HCT116 (cell line): Measurements from ENCODE around the gene SFXN4. TPM values are rescaled to one million over a fixed set of nuclear protein-coding genes. Genes with fewer than 3 reads are reported as not detected.

Experiments
- ATAC-seq: fragments of 200-7000 bp; cut with Tn5 transposase; 2 replicates; pipeline ENCODE4 v1.9.1; 2020; ENCODE audit warnings: mild to moderate bottlenecking, moderate library complexity
- BruUV-seq: library from RNA; stranded (reverse); fragments of 400-500 nt; replicated peaks from 2 replicates; lab custom pipeline; 2021; lab: Mats Ljungman, UMichigan
- CTCF ChIA-PET: fragments of 300-600 bp; sonication (Branson Sonifier 250); formaldehyde crosslinking; loops from one replicate; lab custom pipeline; 2021; ENCODE audit warnings: antibody characterized with exemption; lab: Charles Lee
- POLR2A ChIA-PET: fragments of 300-600, 350-600 bp; sonication (Branson Sonifier 250); formaldehyde crosslinking; loops from one replicate; lab custom pipeline; 2021; ENCODE audit warnings: antibody characterized with exemption; lab: Charles Lee
- RAD21 ChIA-PET, 2 experiments: fragments of 300-600 bp; sonication (Branson Sonifier 250); formaldehyde crosslinking; loops; one replicate each; lab custom pipeline; 2023; ENCODE audit warnings: low total read pairs in 2 of 2; ENCODE audit not compliant: uncharacterized antibody in 2 of 2, unreplicated experiment in 2 of 2, low non-redundant PET in 1 of 2; lab: Charles Lee
- DNase-seq: peaks from one replicate; pipeline ENCODE4 v3.0.0-alpha.2; 2010; ENCODE audit warnings: low read depth, low spot score
- H2AFZ ChIP-seq: fragments of 200-600 bp; shearing (Covaris generic), sonication (generic); 2 replicates; pipeline ENCODE4 v1.6.1; 2017; ENCODE audit warnings: low read depth, mixed run types, mixed read lengths, antibody characterized with exemption, low read length; ENCODE audit not compliant: poor library complexity, severe bottlenecking
- H3K27ac ChIP-seq: 2 replicates; pipeline ENCODE4 v1.5.1; 2012; ENCODE audit warnings: low read depth, low read length
- H3K27me3 ChIP-seq: fragments of 200-600 bp; sonication (generic); 2 replicates; pipeline ENCODE4 v1.6.1; 2016; ENCODE audit warnings: mixed run types, low read length, mixed read lengths; ENCODE audit not compliant: insufficient read depth
- H3K36me3 ChIP-seq, 2 experiments: fragments of 200-500 bp in 1 of 2; fragments of 200-600 bp in 1 of 2; sonication (Bioruptor generic) in 1 of 2; sonication (generic) in 1 of 2; 2 replicates each; pipeline versions ENCODE4 v1.5.1 to v1.6.1; 2014 to 2016; ENCODE audit warnings: low read length in 2 of 2, inconsistent platforms in 1 of 2, mixed read lengths in 1 of 2, mixed run types in 1 of 2; ENCODE audit not compliant: insufficient read depth in 2 of 2, control insufficient read depth in 1 of 2
- H3K4me1 ChIP-seq, 2 experiments: fragments of 200-600 bp in 1 of 2; sonication (generic) in 1 of 2; 2 replicates each; pipeline versions ENCODE4 v1.5.1 to v1.6.1; 2012 to 2017; ENCODE audit warnings: low read length in 2 of 2, inconsistent platforms in 1 of 2, mild to moderate bottlenecking in 1 of 2, mixed read lengths in 1 of 2, mixed run types in 1 of 2, moderate library complexity in 1 of 2; ENCODE audit not compliant: insufficient read depth in 2 of 2, control insufficient read depth in 1 of 2
- H3K4me2 ChIP-seq: fragments of 200-600 bp; sonication (generic); 2 replicates; pipeline ENCODE4 v1.6.1; 2017; ENCODE audit warnings: mixed run types, low read length, mixed read lengths
- H3K4me3 ChIP-seq, 2 experiments: fragments of 200-600 bp in 1 of 2; sonication (generic) in 1 of 2; replicated peaks in 1 of 2; 2 replicates each; pipeline ENCODE4 v1.5.1; 2011 to 2016; ENCODE audit warnings: low read length in 2 of 2, control low read depth in 1 of 2, low read depth in 1 of 2, mild to moderate bottlenecking in 1 of 2, mixed read lengths in 1 of 2, mixed run types in 1 of 2
- H3K79me2 ChIP-seq: fragments of 200-600 bp; sonication (generic); 2 replicates; pipeline ENCODE4 v1.6.1; 2017; ENCODE audit warnings: mild to moderate bottlenecking, mixed run types, low read length, moderate library complexity, mixed read lengths; ENCODE audit not compliant: insufficient read depth
- H3K9ac ChIP-seq: fragments of 200-600 bp; sonication (generic); 2 replicates; pipeline ENCODE4 v1.6.1; 2016; ENCODE audit warnings: low read length, mixed read lengths
- H3K9me2 ChIP-seq: fragments of 200-600 bp; sonication (generic), shearing (Covaris generic); 2 replicates; pipeline ENCODE4 v1.6.1; 2017; ENCODE audit warnings: mixed run types, mild to moderate bottlenecking, moderate library complexity; ENCODE audit not compliant: insufficient read depth
- H3K9me3 ChIP-seq, 2 experiments: fragments of 200-500 bp in 1 of 2; fragments of 200-600 bp in 1 of 2; sonication (Bioruptor generic) in 1 of 2; sonication (generic) in 1 of 2; 2 replicates each; pipeline ENCODE4 v1.6.1; 2014 to 2017; ENCODE audit warnings: low read length in 2 of 2, mixed read lengths in 2 of 2, inconsistent platforms in 1 of 2, low read depth in 1 of 2, mild to moderate bottlenecking in 1 of 2, mixed run types in 1 of 2, moderate library complexity in 1 of 2; ENCODE audit not compliant: control insufficient read depth in 1 of 2, insufficient read depth in 1 of 2
- H4K20me1 ChIP-seq: fragments of 200-600 bp; sonication (generic), shearing (Covaris generic); 2 replicates; pipeline ENCODE4 v1.6.1; 2017; ENCODE audit warnings: mixed run types, mild to moderate bottlenecking, moderate library complexity; ENCODE audit not compliant: insufficient read depth
- CBX3 ChIP-seq: IDR thresholded peaks from 2 replicates; pipeline ENCODE4 v1.6.1; 2012; ENCODE audit warnings: low read depth
- CEBPB ChIP-seq: IDR thresholded peaks from 2 replicates; pipeline ENCODE4 v1.6.1; 2012; ENCODE audit warnings: low read depth
- EGR1 ChIP-seq: IDR thresholded peaks from 2 replicates; pipeline ENCODE4 v1.6.1; 2012; ENCODE audit warnings: low read depth
- ELF1 ChIP-seq: IDR thresholded peaks from 2 replicates; pipeline ENCODE4 v1.6.1; 2012; ENCODE audit warnings: low read depth, borderline replicate concordance
- EZH2 ChIP-seq: fragments of 200-600 bp; sonication (generic); IDR thresholded peaks from 2 replicates; pipeline ENCODE4 v1.6.1; 2017; ENCODE audit warnings: antibody characterized with exemption, mixed run types
- FOSL1 ChIP-seq: IDR thresholded peaks from 2 replicates; pipeline ENCODE4 v1.6.1; 2012; ENCODE audit warnings: low read depth
- JUND ChIP-seq: IDR thresholded peaks from 2 replicates; pipeline ENCODE4 v1.6.1; 2012
- POLR2A ChIP-seq: IDR thresholded peaks from 2 replicates; pipeline ENCODE4 v1.7.0; 2011; ENCODE audit warnings: borderline replicate concordance; ENCODE audit not compliant: insufficient read depth, insufficient read length; ENCODE audit errors: extremely low read depth
- POLR2AphosphoS5 ChIP-seq: IDR thresholded peaks from 2 replicates; pipeline ENCODE4 v1.6.1; 2011; ENCODE audit warnings: mild to moderate bottlenecking, low read depth, low read length, moderate library complexity
- RAD21 ChIP-seq: IDR thresholded peaks from 2 replicates; pipeline ENCODE4 v1.6.1; 2012; ENCODE audit warnings: low read depth, mild to moderate bottlenecking
- SIN3A ChIP-seq: IDR thresholded peaks from 2 replicates; pipeline ENCODE4 v1.6.1; 2012; ENCODE audit warnings: low read depth
- SRF ChIP-seq: IDR thresholded peaks from 2 replicates; pipeline ENCODE4 v1.6.1; 2012; ENCODE audit warnings: low read depth
- TCF7L2 ChIP-seq: IDR thresholded peaks from 2 replicates; pipeline ENCODE4 v1.7.0; 2011; ENCODE audit warnings: borderline replicate concordance, inconsistent platforms; ENCODE audit not compliant: insufficient read depth, insufficient read length; ENCODE audit errors: extremely low read depth
- YY1 ChIP-seq: IDR thresholded peaks from 2 replicates; pipeline ENCODE4 v1.6.1; 2011; ENCODE audit warnings: low read length, low read depth, moderate library complexity, mild to moderate bottlenecking; ENCODE audit not compliant: insufficient replicate concordance; ENCODE audit errors: extremely low read depth
- ZFX ChIP-seq: fragments of 450-650 bp; IDR thresholded peaks from 2 replicates; pipeline ENCODE4 v1.6.1; 2017
- ZNF274 ChIP-seq: fragments of 200-500 bp; sonication (Bioruptor generic); IDR thresholded peaks from 2 replicates; pipeline ENCODE4 v1.6.1; 2014; ENCODE audit warnings: mild to moderate bottlenecking, low read depth, low read length, inconsistent platforms
- intact Hi-C: fragments of 100-400 bp; cut with micrococcal nuclease; formaldehyde crosslinking; loops from 2 replicates; pipeline ENCODE4 v1.10.0; 2022
- total RNA-seq: library from RNA; stranded (reverse); gene quantifications from one replicate; pipeline ENCODE4 v1.2.1, GENCODE V29; 2021; ENCODE audit not compliant: unreplicated experiment
- TF ChIP-seq, protein P1 (sequence below): IDR thresholded peaks from 2 replicates; pipeline ENCODE4 v1.6.1; 2011; ENCODE audit warnings: mild to moderate bottlenecking, low read length, moderate library complexity; ENCODE audit not compliant: insufficient replicate concordance; ENCODE audit errors: extremely low read depth
- TF ChIP-seq, protein P2 (sequence below): IDR thresholded peaks from 2 replicates; pipeline ENCODE4 v1.6.1; 2012
- TF ChIP-seq, protein P3 (sequence below): IDR thresholded peaks from 2 replicates; pipeline ENCODE4 v1.6.1; 2012; ENCODE audit warnings: low read depth
- TF ChIP-seq, protein P4 (sequence below): IDR thresholded peaks from 2 replicates; pipeline ENCODE4 v1.6.1; 2012

Gene SFXN4
- total RNA-seq, 1 experiment from 2014 or later: 58.2 TPM

DNA sequence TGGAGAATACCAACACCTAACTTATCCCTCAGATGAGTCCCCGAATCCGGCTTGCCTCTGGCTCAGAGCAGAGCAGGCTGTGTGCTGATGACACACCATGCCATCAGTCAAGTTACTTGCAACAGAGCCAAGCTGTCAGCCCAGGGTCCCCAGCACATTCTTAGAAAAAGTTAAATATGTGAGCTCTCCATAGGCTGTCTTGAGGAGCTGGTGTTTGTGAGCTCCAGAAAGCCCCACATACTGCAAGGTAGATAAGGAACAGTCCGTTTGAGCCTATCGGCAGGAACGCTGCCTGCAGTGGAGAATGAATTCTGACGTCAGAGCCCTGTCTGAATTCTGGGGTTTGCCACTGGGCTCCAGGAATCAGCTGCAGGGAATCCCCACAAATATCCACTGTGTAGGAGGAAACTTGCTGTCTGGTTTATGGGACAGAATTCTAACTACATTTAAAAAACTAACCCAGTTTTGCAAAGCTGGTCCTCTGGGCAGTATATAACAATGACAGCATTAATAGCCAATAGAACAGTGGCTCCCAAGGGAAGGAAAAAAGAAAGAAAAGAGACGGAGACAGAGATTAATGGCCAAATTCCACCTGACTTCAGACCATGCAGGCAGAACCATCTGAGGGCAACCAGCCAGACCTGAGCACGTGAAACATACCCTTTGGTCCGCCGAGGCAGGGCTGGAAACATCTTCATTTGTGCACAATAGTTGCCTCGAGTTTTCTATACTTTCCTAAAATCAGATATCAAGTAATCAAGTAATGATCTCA is 3.6 kb downstream of the SFXN4 start:
- intact Hi-C loops: no loop called here
- DNase-seq (no peak), ATAC-seq (no peak)
- Histone ChIP-seq H3K4me2 (no peak overlapping the region), H2AFZ (no peak overlapping the region), H3K36me3 (peaks cover 16 to 54% of the 10 kb centered on the region in 2 experiments; a peak in 3 of 4 replicates), H3K9ac (no peak overlapping the region), H3K9me2 (no peaks in the 10 kb centered on the region), H3K27ac (no peak overlapping the region), H3K4me1 (peaks cover 10 to 24% of the 10 kb centered on the region in 2 experiments), H3K27me3 (no peaks in the 10 kb centered on the region), H3K79me2 (peaks cover 27% of the 10 kb centered on the region), H3K9me3 (no peaks in the 10 kb centered on the region), H3K4me3 (no peak overlapping the region), H4K20me1 (no peaks in the 10 kb centered on the region)
- no peak for TF ChIP-seq SRF
- TF ChIP-seq, protein P1, sequence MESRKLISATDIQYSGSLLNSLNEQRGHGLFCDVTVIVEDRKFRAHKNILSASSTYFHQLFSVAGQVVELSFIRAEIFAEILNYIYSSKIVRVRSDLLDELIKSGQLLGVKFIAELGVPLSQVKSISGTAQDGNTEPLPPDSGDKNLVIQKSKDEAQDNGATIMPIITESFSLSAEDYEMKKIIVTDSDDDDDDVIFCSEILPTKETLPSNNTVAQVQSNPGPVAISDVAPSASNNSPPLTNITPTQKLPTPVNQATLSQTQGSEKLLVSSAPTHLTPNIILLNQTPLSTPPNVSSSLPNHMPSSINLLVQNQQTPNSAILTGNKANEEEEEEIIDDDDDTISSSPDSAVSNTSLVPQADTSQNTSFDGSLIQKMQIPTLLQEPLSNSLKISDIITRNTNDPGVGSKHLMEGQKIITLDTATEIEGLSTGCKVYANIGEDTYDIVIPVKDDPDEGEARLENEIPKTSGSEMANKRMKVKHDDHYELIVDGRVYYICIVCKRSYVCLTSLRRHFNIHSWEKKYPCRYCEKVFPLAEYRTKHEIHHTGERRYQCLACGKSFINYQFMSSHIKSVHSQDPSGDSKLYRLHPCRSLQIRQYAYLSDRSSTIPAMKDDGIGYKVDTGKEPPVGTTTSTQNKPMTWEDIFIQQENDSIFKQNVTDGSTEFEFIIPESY: no peak
- no peak for TF ChIP-seq SIN3A
- no peak for TF ChIP-seq EZH2
- no peak for TF ChIP-seq YY1
- TF ChIP-seq POLR2AphosphoS5: no peak
- TF ChIP-seq TCF7L2: no peak
- TF ChIP-seq, protein P2, sequence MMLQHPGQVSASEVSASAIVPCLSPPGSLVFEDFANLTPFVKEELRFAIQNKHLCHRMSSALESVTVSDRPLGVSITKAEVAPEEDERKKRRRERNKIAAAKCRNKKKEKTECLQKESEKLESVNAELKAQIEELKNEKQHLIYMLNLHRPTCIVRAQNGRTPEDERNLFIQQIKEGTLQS: no peak
- TF ChIP-seq CEBPB: no peak
- TF ChIP-seq RAD21: no peak
- no peak for TF ChIP-seq ZFX
- no peak for TF ChIP-seq POLR2A
- TF ChIP-seq JUND: no peak
- TF ChIP-seq, protein P3, sequence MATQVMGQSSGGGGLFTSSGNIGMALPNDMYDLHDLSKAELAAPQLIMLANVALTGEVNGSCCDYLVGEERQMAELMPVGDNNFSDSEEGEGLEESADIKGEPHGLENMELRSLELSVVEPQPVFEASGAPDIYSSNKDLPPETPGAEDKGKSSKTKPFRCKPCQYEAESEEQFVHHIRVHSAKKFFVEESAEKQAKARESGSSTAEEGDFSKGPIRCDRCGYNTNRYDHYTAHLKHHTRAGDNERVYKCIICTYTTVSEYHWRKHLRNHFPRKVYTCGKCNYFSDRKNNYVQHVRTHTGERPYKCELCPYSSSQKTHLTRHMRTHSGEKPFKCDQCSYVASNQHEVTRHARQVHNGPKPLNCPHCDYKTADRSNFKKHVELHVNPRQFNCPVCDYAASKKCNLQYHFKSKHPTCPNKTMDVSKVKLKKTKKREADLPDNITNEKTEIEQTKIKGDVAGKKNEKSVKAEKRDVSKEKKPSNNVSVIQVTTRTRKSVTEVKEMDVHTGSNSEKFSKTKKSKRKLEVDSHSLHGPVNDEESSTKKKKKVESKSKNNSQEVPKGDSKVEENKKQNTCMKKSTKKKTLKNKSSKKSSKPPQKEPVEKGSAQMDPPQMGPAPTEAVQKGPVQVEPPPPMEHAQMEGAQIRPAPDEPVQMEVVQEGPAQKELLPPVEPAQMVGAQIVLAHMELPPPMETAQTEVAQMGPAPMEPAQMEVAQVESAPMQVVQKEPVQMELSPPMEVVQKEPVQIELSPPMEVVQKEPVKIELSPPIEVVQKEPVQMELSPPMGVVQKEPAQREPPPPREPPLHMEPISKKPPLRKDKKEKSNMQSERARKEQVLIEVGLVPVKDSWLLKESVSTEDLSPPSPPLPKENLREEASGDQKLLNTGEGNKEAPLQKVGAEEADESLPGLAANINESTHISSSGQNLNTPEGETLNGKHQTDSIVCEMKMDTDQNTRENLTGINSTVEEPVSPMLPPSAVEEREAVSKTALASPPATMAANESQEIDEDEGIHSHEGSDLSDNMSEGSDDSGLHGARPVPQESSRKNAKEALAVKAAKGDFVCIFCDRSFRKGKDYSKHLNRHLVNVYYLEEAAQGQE: no peak
- TF ChIP-seq, protein P4, sequence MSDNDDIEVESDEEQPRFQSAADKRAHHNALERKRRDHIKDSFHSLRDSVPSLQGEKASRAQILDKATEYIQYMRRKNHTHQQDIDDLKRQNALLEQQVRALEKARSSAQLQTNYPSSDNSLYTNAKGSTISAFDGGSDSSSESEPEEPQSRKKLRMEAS: no peak
- no peak for TF ChIP-seq FOSL1
- no peak for TF ChIP-seq ZNF274
- TF ChIP-seq EGR1: no peak
- no peak for TF ChIP-seq ELF1
- no peak for TF ChIP-seq CBX3
- CTCF ChIA-PET: interaction anchor here (0.6 kb wide), 1 partner anchor 47 kb away, joined by 3 read pairs; no protein-coding TSS in a partner anchor
- POLR2A ChIA-PET: no interaction called here
- no TSS peak for BruUV-seq
- RAD21 ChIA-PET: no interaction called here
